Peyer's patch (tissue), 4 donors: ENCODE data around the gene APEH.
"Not testable (repeated sequence)": the region's sequence is repeated elsewhere in the genome, so short reads cannot be mapped to it uniquely, and the experiment has no call there.

Source experiments
- POLR2A ChIP-seq, 2 donors: fragments of 450-650 bp; IDR thresholded peaks; one replicate each; pipeline ENCODE4 v1.5.1; 2017; ENCODE audit warnings: antibody characterized with exemption in 2 of 2, mild to moderate bottlenecking in 2 of 2, moderate library complexity in 2 of 2
- TF ChIP-seq, protein P1 (sequence below), 6 experiments: fragments of 450-650 bp in 4 of 6; fragments of 200-600 bp in 2 of 6; sonication (generic) in 1 of 6; IDR thresholded peaks; one replicate each; pipeline ENCODE4 v1.5.1; 2017 to 2019; ENCODE audit warnings: antibody characterized with exemption in 6 of 6, mild to moderate bottlenecking in 3 of 6, moderate library complexity in 1 of 6

DNA sequence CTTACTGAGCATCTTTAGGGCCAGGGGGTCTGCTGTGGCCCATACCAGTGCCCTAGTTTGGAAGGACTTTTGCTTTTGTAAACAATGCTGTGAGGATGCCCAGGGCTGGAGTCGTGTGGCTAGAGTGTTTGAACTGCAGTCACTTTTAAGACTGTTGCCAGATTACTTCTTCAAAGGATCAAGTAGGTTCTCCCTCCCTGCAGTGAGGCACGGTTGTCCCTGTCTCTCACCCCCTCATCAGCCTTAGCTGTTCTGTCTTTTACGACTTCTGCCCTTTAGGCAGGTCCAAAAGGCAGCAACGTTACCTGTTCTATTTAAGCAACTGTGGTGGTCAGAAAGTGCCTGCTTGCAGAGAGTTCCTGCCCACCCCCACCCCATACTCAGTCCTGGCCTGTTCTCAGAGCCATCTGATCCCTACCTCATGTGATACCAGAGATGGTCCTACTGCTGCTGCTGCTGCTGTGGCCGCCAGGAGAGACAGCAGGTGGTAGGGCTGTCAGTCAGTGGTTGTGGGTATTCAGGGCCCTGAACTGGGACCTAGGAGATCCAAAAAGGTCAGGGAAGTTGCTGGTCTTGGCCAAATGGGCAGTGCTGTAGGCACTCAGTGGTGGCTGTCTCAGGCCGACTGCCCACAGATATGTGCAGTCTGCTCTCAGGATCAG, 20.4 kb downstream of the APEH start:
- TF ChIP-seq, protein P1, sequence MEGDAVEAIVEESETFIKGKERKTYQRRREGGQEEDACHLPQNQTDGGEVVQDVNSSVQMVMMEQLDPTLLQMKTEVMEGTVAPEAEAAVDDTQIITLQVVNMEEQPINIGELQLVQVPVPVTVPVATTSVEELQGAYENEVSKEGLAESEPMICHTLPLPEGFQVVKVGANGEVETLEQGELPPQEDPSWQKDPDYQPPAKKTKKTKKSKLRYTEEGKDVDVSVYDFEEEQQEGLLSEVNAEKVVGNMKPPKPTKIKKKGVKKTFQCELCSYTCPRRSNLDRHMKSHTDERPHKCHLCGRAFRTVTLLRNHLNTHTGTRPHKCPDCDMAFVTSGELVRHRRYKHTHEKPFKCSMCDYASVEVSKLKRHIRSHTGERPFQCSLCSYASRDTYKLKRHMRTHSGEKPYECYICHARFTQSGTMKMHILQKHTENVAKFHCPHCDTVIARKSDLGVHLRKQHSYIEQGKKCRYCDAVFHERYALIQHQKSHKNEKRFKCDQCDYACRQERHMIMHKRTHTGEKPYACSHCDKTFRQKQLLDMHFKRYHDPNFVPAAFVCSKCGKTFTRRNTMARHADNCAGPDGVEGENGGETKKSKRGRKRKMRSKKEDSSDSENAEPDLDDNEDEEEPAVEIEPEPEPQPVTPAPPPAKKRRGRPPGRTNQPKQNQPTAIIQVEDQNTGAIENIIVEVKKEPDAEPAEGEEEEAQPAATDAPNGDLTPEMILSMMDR (IDR thresholded peaks at IDR 0.05), result not testable (repeated sequence)
- TF ChIP-seq POLR2A (IDR thresholded peaks at IDR 0.05), result not testable (repeated sequence)
